Activated CD8-positive, alpha-beta memory T cell treated with anti-CD3 and anti-CD28 coated beads, Interleukin-2, amount 50 U/mL, for 24 hours (primary cell): ENCODE data around the gene PTCHD4.

Experiments
- DNase-seq: peaks from one replicate; pipeline ENCODE4 v3.0.0-alpha.2; 2020; ENCODE audit errors: extremely low read depth

The PTCHD4 gene

DNA sequence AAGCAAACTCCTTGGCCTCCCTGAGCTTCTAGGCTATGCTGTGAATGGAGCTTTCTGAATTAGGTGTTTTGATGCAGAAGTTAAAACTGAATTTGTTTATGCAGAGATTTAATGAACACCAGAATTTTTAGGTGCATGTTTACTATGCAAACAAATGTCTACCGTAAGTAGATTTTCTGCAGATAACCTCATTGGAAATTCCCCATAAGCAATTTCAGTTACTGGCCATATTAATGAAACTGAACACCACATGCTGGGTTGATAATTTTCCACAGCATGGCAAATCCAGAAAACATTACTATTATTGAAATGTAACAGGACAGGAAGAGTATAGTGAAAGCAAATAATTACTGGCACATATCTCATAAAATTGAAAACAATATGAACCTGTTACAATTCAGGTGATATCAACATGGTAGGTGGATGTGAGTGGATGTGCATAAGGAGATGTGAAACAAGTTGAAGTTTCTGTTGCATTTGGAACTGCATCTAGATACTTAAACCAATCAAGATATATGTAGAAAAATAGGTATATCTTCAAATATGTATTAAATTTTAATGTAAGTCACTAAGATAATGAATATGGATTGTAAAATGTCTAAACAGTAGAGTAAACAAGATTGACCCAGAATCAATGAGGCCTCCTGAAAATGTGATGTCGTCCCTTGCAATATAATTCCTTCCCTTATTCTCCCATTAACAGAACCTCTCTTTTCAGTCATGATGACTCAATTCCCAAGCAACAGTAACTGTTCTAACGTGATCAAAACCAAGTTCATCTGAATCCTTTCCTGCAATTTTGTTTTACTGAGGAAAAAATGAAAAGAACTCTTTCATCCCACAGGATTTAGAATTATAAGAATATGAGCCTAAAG is 11.0 kb downstream of the PTCHD4 start:
- DNase-seq = no peak

DNA sequence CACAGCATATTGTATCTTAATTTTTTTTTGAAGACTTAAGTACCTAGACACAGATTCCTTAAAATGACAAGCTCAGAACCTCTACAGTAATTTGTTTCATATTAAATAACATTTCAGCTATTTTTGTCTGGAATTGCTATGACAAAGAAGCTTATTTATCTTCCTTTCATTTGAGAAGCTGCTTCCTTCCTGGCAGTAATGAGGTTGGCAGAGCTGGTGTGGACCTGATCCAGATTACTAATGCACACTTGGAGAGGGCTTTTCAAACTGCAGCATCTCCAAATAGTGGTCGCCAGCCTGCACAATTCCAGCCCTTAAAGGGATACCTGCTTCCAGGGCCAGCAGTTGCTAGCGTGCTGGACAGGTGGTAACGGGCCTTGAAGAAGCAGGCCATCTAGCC is 12.1 kb downstream of the PTCHD4 start:
- no peak for DNase-seq

DNA sequence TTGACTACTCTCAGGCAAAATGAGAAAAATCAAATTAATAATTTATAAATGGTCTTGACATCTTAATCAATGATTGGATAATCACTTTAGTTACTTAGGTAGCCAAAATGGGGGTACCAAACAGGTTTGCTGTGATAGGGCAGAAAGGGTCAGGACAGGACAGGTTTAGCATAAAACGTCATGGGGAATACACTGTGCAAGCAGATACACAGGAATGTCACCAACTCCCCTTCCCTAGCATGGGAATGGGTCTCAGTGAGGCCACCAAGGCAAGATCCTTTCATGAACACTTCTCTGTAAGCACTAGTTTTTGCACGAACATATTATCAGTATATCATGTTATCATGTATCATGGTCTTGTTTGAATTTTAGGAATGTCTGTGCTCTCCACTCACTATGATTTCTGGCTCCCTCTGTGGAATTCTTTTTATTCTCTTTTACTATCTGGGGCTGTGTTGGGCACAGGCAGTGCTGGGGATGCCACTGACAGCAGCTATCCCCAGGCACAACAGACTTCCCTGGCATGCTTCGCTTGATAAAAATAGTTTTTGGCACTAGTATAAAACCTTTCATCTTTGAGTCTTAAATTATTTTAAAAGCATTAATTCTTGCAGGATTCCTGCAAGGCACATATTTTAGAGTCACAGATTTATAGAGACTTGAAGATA is 18.3 kb downstream of the PTCHD4 start:
- DNase-seq = no peak

DNA sequence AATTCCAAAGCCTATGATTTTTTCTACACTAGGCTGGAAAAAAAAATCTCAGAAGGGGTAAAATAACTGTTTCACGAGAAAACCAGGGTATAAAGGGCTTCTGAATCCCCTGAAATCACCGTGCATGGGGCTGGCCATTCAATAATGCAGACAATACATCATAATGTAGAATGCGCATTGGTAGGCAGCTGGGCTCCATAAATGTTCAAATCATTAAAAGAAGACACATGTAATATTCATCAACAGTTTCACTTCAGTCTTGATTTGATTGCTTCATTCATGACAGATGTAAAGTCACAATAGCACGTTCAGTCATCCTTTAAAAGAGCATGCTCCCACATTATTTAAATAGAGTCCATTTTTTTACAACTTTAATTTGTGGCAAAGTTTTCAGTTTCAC is 20.5 kb downstream of the PTCHD4 start:
- no peak for DNase-seq

DNA sequence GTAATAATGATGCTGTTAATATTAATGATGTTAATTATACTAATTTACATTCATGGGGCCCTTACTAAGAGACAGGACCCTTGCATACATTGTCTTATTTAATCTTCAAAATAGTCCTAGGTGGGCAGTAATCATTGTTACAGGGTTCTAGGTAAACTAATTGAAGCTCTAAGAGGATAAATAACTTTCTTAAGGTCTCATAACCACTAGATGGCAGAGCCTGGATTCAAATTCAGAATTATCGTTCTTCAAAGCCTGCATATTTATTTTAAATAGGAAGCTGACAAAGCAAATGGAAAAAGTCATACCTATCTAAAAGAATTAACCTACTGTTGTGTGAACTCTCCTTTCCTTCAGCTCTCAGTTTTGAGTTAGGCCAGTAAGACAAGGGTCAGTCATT is 23.5 kb downstream of the PTCHD4 start:
- DNase-seq = no peak

DNA sequence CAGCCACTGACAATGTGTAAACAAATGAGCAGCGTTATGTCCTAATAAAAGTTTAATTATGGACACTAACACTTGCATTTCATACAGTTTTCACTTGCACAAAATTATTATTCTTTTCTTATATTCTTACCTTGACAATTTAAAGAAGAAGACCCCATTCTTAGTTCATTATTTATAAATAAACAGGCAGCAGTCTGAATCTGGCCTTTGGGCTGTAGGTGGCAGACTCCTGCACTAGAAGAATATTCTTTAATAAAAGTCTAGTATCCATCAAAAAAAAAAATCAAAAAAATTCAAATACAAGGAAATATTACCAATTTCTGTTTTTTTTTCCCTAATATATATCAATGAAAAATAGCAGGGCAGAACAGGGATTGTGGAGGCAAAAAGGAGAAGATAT is 24.8 kb downstream of the PTCHD4 start:
- no peak for DNase-seq

DNA sequence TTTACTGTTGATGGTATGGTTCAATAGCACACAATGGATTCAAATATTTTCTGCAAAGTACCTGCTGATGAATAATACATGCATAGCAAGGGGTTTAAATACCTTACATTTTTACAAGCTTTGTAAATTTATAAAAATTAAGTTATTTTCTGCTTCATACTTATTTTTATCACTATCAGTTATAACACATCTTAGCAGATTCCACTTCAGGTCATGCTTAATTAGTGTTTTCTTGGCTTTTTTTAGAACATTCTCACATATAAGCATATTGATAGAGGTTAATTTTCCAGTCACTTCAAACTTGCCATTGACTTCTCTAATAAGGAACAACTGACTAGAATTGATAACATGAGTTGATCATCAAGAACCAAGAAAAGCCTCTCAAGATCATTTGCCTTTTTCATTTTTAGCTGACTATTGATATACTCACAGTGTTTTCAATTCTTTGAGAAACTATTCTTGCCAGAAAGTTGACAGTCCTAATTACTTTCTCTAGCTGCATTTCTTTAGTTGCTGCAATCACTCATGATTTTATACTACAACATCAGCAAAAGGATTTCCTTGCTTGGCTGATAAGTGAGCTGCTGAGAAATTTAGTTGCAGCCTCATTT is 25.8 kb downstream of the PTCHD4 start:
- no peak for DNase-seq

DNA sequence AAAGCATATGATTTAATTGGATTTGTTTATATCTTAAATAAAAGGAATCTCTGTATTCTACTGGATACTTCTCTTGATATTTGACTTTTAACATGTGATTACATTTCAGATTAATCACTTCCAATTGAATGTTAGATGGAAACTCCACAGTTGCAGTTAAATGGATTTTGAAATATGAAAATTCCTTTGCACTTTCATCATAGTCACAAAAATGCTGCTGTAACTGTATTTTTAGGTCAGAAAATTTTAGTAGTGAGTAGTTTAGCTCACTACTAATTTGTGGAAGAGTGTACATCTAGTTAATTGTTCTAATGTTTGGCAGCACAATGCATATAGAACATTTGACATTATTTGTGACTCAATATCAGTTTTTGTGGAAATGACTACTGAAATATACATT is 26.8 kb downstream of the PTCHD4 start:
- no peak for DNase-seq

DNA sequence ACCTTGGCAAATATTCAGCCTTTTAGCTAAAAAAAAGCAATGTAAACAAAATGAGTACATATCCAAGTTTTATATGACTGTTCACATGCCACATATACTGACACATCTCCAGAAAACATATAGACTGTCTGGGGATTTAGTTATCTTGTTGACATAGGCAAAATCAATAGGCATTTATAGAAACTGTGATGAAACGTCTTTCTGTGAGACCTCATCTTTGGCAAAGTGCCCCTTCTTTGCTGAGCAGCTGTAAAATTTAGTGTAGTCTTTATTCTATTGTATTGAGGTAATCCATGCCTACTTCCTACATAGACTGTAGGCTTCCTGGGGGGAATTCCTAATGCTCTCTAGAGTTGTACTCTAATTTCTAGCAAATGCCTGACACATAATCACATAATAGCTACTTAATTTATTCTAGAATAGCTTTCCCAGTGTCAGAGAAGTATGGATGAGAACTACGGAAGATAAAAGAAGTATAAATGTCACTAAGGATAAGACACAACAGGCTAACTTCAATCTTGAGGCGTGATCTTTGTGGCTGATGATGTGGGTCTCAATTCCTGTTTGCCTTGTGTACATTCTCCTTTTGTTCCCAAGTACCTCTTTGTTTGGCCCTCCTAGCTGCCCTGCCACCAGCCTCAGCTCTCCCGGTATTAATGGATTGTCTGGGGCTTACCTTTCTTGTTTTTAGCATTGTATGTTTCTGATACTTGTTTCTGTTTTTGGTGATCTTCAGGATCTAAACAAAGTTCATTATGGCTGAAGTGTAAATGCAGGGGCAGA is 30.6 kb downstream of the PTCHD4 start:
- no peak for DNase-seq

DNA sequence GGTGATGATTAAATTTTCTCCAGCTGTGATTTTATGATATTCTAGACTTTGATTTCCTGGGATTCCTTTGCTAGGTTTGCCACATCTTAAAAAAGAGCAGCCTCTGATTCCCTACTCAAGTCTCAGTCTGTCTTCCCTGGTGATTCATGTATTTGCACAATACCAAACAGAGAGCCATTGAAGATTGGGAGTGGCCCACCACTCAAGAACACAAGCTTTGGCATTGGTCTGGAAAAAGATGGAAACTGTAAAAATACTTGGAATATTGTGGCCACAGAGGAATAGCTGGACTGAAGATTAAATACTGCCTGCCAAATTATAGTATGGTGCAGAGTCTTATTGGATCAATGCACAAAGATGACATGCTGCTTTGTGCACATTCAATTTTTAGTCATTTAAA is 32.9 kb downstream of the PTCHD4 start:
- DNase-seq = no peak

DNA sequence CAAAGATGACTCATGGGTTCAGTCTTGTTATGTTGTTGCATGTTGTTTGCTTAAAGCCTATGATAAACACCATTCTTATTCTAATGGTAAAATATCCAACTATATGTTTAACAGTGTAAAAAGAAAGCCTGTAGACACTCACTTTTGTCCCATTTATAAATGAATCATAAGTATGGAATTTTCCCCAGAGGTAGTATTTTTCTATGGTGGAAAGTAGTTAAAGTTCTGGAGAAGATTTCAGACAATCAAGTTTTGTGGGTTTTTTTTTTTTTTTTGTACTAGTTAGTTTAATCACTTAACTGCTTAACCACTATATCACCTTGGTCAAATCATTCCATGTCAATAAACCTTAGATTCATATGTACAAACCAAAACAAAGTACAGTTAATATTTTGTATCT is 35.8 kb downstream of the PTCHD4 start:
- DNase-seq = no peak

DNA sequence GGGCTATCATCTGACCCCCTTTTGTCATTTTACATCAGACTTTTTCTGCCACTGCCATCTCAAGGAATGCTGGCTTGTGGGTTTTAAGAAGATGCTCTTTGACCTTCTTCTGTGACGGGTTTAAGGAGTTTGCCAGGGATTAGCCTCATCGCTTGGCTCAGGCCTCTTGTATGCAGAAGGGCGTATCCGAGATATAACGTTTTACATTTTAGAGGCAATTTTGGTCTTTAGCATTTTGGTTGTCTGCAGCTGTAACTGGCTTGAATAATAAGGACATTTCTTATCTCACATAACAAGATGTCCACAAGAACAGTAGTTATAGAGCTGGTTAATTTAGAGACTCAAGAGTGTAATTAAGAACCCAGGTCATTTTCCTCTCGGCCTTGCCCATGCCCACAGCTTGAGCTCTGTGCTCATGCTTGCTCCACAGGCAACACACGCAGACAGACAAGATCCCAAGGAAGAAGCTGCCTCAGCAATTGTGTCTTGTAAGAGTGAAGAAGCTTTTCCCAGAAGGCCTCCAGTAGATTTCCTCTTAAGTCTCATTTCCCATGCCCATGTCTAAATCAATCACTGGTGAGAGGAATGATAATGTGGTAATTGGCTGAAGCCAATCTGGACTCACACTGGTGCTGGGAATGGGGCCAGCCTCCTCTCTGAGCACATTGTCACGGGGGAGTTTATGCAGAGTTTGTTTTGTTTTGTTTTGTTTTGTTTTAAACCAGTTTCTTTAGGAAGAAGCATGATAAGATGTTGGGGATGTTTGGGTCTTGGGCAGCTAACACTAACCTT is 36.8 kb downstream of the PTCHD4 start:
- DNase-seq = no peak

DNA sequence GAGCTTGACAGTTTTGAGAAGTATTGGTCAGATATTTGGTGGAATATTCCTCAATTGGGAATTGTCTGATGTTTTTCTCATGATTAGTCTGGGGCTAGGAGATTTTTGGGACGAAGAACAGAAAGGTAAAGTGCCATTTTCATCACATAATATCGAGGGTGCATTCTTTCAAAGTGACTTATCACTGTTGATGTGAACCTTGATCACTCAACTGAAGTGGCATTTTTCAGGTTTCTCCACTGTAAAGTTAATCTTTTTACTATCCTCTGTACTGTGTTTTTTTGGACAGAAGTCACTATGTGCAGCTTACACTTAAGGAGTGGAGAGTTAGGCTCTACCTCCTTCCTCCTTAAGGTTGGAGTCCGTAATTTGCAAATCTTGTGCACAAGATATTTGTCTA is 39.2 kb downstream of the PTCHD4 start:
- no peak for DNase-seq

DNA sequence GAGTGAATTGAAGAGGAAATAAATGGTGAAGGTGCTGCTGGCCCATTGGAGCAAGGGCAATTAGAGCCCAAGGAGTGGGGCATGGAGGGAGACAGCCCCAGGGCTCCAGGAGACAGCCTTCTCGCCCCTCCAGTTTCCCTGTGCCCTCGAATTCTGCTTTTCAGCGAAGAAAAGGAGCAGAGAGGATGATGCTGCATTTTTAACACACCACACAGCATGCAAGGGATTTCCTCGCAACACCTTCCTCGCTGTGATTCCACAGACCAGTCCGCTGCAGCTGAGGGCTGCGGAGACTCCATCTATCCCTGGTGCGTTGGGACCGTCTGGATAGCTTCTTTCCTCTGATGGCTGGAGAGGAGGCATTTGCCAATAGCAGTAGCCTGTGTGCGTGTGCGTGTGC is 41.7 kb downstream of the PTCHD4 start:
- no peak for DNase-seq

DNA sequence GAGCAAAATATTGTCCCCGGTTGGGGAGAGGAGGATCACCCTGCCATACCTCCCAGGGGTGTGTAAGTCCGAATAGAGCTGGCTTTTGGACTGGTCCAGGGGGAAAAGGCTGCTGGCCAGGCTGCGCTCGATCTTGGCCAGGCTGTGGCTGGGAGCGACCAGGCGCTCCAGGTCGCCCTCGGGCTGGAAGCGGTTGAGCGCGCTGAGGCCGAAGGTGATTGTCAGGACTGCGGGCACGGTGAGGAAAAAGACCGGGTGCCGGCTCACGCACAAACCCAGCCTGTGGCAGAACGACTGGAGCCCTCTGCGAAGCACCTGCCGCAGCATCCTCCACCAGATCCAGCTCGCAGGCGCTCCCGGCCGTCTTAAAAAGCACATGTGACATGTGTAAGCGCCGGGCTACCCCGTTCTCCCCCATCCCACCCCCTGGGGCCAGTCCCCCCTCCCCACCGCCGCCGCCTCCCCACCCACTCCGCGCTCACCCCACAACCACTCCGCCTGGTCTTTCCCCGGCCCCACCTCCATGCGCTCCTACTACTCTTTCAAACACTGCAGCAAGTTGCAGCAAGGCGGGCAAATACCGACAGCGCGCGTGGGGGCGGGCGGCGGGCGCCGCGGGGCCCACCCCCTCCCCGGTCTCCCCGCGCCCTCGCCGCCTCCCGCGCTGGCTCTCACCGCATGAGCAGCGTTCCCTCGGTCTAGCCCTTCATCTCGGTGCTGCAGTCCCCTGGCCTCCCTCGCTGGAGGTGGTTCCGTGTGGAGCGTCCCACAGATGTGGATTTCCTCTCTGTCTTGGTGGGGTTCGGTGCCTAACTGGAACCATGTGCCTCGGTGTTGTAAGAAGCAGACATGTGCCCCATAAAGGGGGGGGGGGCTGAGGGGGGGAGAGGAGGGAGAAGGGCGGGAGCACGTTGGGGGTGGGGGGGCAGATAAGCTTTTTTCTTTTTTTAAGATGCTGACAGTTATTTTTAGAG is 42.4 kb downstream of the PTCHD4 start:
- DNase-seq = no peak

DNA sequence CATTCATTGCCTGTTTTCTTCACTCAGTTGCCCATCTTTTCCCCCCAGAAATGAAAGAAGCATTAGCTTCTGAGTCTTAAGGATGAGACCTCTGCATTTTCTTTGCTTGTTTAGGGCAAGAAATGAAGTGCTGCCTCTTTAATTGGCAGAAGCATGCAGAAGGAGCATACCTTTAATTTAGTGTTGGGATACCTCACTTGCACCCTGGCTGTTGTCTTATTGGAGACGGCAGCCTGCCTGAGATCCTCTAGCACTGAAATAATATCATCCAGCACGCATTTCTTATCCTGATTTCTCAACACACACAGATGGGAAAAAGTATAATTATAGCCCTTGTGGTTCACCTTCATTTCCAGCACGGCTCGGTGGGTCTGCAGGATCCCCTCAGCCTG is 43.1 kb downstream of the PTCHD4 start:
- DNase-seq = no peak

DNA sequence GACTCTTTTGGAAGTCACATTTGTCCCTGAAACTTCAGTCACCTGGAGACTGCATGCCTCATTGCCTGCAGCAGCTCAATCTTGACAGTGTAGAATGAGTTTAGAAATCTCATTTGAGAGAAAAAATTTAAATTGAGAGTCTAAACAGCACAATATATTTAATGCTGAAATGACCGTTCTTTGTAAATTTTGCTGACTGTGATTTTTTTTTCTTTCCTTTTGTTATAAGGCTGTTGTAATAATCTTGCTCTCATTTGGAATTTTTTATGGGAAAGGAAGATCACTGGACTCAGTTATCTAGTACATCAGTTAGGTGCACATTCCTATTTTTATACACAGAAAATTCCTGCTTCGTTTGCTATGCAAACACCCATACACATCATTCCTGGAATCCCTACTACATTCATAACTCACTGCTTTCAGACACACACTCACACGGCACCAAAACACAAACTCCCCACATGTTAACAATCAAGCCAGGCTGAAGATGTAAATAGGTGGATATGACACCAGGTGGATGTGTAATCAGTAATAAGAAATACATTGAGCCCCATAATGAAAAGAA is 43.8 kb downstream of the PTCHD4 start:
- DNase-seq = no peak

DNA sequence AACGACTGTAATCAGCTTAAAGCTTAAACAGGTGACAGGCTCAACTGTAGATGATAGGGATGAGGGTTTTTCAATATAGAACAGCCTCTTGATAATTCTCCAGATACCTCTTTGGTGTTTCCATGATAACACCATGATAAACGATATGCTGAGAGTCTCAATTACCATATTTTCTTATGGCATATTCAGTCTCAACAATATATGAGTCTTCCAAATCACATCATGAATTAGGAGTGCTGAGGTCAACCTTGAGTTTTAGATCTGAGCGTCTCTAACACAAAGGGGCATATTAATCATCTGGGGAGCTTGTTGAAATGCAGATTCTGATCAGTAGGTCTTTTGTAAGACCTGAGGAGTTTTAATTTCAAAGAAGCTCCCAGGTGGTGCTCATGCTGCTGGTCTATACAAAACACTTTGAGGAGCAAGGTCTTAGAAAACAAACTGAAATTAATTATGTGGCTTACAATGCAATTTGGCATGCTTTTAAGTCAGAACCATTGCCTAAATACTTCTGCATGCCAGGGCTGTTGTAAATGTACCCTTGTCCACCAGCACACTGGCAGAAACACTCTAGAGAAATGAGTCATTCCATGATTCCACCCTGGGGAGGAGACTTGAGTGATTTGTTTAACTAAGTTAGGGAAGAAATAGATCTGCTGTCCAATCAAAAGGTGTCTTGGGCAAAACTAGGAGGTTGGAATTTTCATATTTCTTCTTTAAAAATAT is 49.6 kb downstream of the PTCHD4 start:
- no peak for DNase-seq
